ENCODE measurements around the gene SCFD2. TPM values are rescaled to one million over a fixed set of nuclear protein-coding genes. Genes with fewer than 3 reads are reported as not detected.

SCFD2 gene
- polyA plus RNA-seq, 1 donor from 2014 or later, result 5.0 TPM

GRCh38 chr4:52957220-52957686, 408.6 kb downstream of the SCFD2 start:
- Histone ChIP-seq H3K9me3 (ENCODE audit: low read length) (no peaks in the 10 kb centered on the region), H3K79me2 (replicated peaks; ENCODE audit: insufficient read depth, low read length) (no peaks in the 10 kb centered on the region), H3K36me3 (ENCODE audit: insufficient read depth, low read length) (no peaks in the 10 kb centered on the region), H4K20me1 (ENCODE audit: insufficient read depth) (no peaks in the 10 kb centered on the region), H2AFZ (ENCODE audit: low read depth, low read length) (no peak overlapping the region), H3K4me2 (ENCODE audit: low read length) (no peak overlapping the region), H3K9me2 (ENCODE audit: insufficient read depth, low read length) (no peaks in the 10 kb centered on the region), H3K27ac (ENCODE audit: low read length) (no peak overlapping the region), H3K9ac (ENCODE audit: low read length) (no peak overlapping the region), H3K4me3 (ENCODE audit: low read length) (no peak overlapping the region), H3F3A (ENCODE audit: insufficient read depth, low read length, poor library complexity, severe bottlenecking) (no peaks in the 10 kb centered on the region), H3K27me3 (ENCODE audit: insufficient read depth, low read depth, low read length) (no peaks in the 10 kb centered on the region)
- TF ChIP-seq EP300 (conservative IDR thresholded peaks at IDR 0.05; ENCODE audit: poor library complexity, severe bottlenecking) (peak; percentile 47), POLR2AphosphoS5 (IDR thresholded peaks at IDR 0.05) (peak; percentile 32), RAD21 (conservative IDR thresholded peaks at IDR 0.05) (no peak)

- H3K27ac ChIP-seq (ENCODE audit: low read length), result no peak overlapping the region
- no peak overlapping the region for H2AFZ ChIP-seq (ENCODE audit: low read depth, low read length)
- H3K4me2 ChIP-seq (ENCODE audit: low read length), result no peak overlapping the region
- no peaks in the 10 kb centered on the region for H3K36me3 ChIP-seq (ENCODE audit: insufficient read depth, low read length)
- no peaks in the 10 kb centered on the region for H3F3A ChIP-seq (ENCODE audit: insufficient read depth, low read length, poor library complexity, severe bottlenecking)
- no peaks in the 10 kb centered on the region for H3K9me3 ChIP-seq (ENCODE audit: low read length)
- no peaks in the 10 kb centered on the region for H4K20me1 ChIP-seq (ENCODE audit: insufficient read depth)
- no peaks in the 10 kb centered on the region for H3K27me3 ChIP-seq (ENCODE audit: insufficient read depth, low read depth, low read length)
- H3K79me2 ChIP-seq (replicated peaks; ENCODE audit: insufficient read depth, low read length), result no peaks in the 10 kb centered on the region
- H3K9ac ChIP-seq (ENCODE audit: low read length), result no peak overlapping the region
- no peak overlapping the region for H3K4me3 ChIP-seq (ENCODE audit: low read length)
- H3K9me2 ChIP-seq (ENCODE audit: insufficient read depth, low read length), result no peaks in the 10 kb centered on the region
- TF ChIP-seq CTCF (IDR thresholded peaks at IDR 0.05; ENCODE audit: poor library complexity, severe bottlenecking) (no peak), RAD21 (conservative IDR thresholded peaks at IDR 0.05) (no peak), MXI1 (conservative IDR thresholded peaks at IDR 0.05; ENCODE audit: poor library complexity, severe bottlenecking) (no peak), TAF1 (IDR thresholded peaks at IDR 0.05; ENCODE audit: low read depth) (no peak), SMC3 (conservative IDR thresholded peaks at IDR 0.05; ENCODE audit: poor library complexity) (no peak), POLR2AphosphoS5 (IDR thresholded peaks at IDR 0.05) (no peak), EP300 (conservative IDR thresholded peaks at IDR 0.05; ENCODE audit: poor library complexity, severe bottlenecking) (no peak), EZH2 (IDR thresholded peaks at IDR 0.05; ENCODE audit: borderline replicate concordance, insufficient read depth, low read length, poor library complexity, severe bottlenecking) (no peak), REST (IDR thresholded peaks at IDR 0.05; ENCODE audit: borderline replicate concordance) (no peak)
These were observed 409.2 kb downstream of the SCFD2 start for GRCh38 chr4:52956691-52957090.
